ENCODE data around the gene BTN1A1. TPM values are rescaled to one million over a fixed set of nuclear protein-coding genes. Genes with fewer than 3 reads are reported as not detected.

BTN1A1 gene
- total RNA-seq, 1 donor from 2014 or later, result not detected

GRCh38 chr6:26555505-26556262, 55.6 kb downstream of the BTN1A1 start:
- ATAC-seq (no peak), DNase-seq (ENCODE audit: low spot score) (no peak)

- peak; percentile 28 for ATAC-seq
- DNase-seq (ENCODE audit: low spot score), result no peak
Measured at GRCh38 chr6:26556263-26557070, 56.4 kb downstream of the BTN1A1 start.

Other genes starting within 250 kb of the BTN1A1 start
- gene BTN3A2, start 135.1 kb upstream of the BTN1A1 start, total RNA-seq, result 19.3 TPM
- gene BTN2A2, start 117.2 kb upstream of the BTN1A1 start, total RNA-seq, result 3.0 TPM
- 9.5 TPM for gene BTN3A1, start 98.0 kb upstream of the BTN1A1 start, total RNA-seq
- gene BTN3A3, start 59.8 kb upstream of the BTN1A1 start, total RNA-seq, result 12.4 TPM
- 5.0 TPM for gene BTN2A1, start 42.3 kb upstream of the BTN1A1 start, total RNA-seq
- gene HMGN4, start 38.1 kb downstream of the BTN1A1 start, total RNA-seq, result 4.7 TPM
- 7.3 TPM for gene ABT1, start 96.7 kb downstream of the BTN1A1 start, total RNA-seq
- gene ZNF322, start 159.4 kb downstream of the BTN1A1 start, total RNA-seq, result 7.8 TPM

Measured in left lobe of liver (tissue), 2 donors.